ENCODE measurements around the gene CACNA2D3.
"Not testable (repeated sequence)": the region's sequence is repeated elsewhere in the genome, so short reads cannot be mapped to it uniquely, and the experiment has no call there.

CACNA2D3 gene

DNA sequence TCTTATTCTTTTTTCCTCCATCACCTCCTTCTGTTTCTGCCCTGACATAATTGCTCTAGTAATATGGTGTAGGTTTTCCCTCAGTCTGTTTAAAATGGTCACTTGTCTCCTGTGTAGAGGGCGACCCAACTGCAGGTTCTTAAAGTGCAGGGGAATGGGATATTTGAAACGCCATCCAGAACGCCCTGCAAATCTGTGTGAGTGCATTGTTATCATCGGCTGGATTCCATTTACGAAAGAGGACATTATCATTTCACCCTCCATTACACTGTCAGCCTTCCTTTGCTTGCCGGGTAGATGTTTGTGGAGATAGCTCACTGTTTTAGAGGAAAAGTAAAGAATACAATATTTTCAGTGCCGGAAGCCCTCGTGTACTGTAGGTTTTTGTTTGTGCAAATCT lies 451.5 kb downstream of the CACNA2D3 start:
- DNase-seq (ENCODE audit: low read depth in 2 of 2), result no peak

DNA sequence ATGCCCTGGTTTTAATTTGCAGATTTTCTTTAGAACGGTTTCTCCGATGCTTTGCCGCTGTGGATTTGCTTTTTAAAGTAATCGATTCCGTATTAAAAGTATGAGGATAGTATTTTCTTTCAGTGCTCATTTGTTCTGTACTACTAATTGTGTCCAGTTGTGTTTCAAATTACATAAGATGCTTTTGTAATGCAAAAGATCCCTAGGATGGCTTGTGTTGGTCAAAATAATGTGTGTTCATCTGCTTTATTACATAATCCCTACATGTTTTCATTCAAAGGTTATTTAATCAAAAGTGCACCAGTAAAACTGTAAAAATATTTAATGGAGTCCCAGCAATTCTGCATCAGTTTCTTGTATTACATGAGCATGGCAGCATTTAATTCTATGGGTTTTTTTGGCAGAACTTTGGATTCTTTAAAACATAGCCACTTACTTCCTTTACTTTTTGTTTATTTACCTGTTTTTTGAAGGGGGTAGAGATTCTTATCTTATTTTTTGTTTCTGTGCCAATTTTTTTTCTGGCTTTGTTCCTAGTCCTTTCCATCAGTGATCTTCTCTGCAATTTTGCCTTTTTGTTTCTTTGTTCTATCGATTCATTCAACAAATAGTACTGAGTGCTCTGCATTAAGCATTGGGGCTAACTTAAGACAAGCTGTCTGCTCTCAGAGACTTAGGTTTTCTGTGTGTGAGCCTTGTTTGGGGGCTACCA lies 452.7 kb downstream of the CACNA2D3 start:
- DNase-seq (ENCODE audit: low read depth in 2 of 2), result no peak

DNA sequence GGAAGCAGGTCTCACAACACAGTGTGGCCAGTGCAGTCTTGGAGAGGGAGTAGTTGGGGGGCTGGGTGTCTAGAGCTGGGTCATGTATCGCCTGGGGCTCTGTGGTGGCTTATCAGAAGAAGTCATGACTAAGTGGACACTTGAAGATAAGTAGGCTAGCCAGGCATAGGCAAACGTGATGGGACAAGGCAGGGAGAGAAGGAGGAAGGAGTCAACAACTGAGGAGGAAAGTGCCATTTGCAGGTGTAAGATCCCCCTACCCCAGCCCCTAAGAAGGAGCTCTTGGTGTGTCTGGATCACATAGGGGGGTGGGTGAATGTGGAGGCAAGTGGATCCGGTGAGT lies 453.2 kb downstream of the CACNA2D3 start:
- DNase-seq (ENCODE audit: low read depth in 2 of 2), result no peak

DNA sequence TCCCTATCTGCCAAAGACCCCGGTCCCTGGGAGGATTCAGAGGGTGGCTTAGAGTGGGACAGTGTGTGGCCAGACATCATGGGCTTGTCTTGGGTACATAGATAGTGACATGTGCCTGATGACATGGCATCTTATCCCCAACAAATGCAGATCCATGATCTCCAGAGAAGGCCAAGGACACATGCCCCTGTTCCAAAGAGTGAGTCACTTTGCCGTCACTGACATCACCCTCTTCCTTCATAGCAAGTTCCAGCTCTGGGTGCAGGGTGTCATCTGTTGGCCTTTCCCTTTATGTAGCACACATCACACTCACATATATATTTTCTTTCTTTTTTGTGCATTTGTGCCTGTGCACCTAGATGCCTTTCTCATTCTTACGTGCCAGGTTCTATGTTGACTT lies 455.0 kb downstream of the CACNA2D3 start:
- no peak for DNase-seq (ENCODE audit: low read depth in 2 of 2)

DNA sequence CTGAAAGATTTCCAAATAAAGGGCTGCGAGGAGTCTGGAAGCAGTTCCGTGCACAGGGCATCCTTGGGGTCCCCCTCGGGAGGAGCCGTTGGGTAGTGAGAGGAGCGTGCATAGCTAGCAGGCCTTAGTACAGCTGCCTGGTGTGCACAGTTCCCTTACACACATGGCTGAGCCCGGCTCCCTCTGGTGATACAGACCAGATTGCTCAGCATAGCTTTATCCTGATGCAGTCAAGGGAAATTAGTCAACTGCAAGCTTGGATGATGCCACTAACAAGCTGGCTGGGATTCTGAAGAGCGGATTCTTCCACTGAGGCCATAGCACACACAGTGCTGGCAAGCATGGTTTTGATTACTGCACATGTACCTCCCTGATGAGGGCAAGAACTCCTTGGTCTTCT lies 456.1 kb downstream of the CACNA2D3 start:
- no peak for DNase-seq (ENCODE audit: low read depth in 2 of 2)

DNA sequence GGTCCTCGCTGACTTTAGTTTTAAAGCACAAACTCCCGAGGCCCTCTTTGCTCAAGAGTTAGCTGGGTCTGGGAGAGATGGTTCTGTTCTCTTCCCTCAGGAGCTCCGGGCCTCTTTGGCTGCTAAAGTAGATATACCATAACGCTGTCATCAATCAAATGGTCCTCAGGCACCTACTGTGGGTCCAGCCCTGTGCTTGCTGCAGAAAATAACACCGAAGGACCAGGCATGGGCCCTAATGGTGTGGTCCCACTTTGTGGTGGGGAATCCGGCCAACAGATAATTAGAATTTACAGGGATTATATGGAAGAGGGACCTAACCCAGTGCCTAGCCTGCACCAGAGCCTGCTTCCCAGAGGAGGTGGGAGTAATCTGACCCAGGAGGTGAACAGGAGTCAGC lies 458.1 kb downstream of the CACNA2D3 start:
- DNase-seq (ENCODE audit: low read depth in 2 of 2), result no peak

DNA sequence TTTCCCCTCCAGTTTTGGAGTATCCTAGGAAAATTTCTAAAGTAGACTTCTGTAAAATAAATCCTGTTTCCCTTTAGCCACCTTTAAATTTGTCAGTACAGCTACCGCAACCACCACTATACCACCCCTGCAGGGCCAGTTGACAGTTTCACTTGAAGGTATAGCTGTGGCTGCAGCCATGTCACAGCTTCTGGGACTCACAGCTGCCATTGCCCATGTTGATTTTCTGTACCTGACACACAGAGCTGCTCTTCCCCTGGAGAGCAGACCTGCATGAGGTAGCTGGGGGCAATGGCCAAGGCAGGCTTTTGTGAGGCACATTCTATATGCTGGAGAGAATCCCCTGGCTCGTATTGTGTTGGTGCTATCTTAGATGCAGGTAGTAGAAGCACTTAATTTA lies 460.1 kb downstream of the CACNA2D3 start:
- DNase-seq (ENCODE audit: low read depth in 2 of 2), result no peak

DNA sequence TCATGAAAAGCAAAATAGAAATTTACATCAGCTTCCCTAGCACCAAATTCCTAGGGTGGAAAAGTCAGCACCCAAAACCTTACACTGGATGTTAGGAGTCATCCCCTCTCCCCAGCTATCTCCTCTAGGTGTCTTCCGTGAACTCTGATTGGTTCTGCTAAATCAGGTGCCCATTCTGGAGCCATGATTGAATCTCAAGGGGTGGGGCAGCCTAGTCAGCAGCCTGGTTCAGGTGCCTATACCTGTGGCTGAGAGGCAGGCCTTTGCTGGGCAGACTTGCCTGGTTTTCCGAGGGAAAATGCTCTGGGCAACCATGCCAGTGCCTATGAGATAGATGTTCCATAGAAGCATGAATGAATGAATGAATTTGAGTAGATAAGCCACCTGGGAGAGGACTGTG lies 468.8 kb downstream of the CACNA2D3 start:
- no peak for DNase-seq (ENCODE audit: low read depth in 2 of 2)

DNA sequence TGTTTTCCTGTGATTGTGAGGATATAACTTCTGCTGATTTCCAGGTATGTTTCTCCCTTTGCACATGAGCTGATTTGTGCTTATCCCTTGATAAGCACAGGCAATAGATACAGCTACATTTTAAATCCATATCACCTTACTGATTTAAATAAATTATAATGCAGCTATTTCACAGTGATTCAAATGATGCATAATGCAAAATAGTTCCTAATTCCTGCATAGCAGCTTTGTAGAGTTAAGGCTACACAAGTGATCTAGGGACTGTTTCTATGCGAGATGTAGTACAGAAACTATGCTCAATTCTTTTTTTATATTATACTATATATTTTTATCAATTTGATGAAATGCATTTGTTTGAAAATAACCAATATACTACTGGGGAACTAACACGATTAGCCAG lies 471.3 kb downstream of the CACNA2D3 start:
- no peak for DNase-seq (ENCODE audit: low read depth in 2 of 2)

DNA sequence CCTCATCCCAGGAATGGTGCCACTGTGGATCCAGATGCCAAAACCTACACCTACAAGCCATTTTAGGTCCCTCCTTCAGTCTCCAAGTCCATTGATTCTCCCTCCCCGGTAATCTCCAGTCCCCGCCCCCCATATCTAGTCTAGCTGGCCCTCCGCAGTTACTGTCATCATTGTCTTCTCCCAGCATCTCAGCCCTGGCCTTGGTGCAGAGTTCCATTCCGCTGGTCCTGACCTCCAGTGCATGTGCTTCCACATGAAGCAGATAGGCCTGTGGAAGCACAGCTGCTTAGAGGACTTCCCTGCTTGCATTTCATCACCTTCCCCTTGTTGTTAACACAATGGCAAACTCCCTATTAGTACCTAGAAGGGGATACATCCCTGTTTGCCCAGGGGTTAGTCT lies 473.7 kb downstream of the CACNA2D3 start:
- DNase-seq (ENCODE audit: low read depth in 2 of 2), result no peak

DNA sequence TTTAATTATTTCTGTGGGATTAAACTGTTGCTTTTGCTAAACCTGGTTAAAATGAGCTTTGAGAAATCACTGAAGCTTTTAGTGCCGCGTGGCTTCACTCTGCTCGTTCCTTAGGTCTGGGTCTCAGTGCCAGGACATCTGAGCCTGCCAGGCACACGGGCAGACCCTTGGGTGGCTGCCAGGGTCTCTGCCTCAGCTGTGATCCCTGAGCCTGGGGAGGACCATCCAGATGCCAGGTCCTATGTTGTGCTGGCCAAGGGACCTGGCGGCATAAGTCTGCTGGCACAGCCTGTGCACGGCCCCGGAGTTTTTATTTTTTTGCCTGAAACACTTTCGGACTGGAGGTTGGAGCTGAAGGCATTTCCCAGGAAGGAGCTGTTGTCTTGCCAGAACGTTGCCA lies 477.4 kb downstream of the CACNA2D3 start:
- DNase-seq (ENCODE audit: low read depth in 2 of 2), result no peak

DNA sequence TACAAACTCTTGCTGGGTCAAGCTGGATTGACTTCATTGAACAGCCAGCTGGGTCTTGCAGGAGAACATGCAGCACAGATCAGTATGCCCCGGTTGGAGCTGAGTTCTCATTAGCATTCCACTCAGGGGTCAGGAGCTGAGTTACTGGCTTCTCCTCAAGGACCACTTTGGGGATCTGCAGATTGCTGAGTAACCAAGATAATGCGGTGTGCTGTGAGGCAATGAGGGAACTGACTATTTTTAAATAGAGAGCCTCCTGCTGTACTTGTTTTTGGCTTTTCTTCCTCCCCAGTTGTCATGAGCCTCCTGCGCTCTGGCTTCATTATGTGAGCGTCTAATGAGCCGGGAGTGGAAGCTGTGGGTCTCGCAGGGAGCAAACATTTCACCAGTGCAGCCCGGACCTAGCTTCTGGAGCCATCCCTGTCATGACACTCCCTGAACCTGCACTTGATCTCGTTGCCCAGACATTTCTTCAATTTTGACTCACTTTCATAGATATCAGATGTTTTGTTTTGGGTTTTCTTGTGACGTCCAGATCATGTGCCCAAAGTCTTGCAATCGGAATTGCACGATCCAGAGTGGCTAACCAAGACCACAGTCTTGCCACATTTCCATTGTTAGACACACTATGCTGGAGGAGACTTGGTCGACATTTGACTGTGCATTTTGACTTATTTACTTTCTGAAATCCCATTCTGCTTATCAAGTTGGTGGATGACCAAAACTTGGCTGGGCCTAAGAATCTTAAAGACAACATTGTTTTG lies 478.3 kb downstream of the CACNA2D3 start:
- DNase-seq (ENCODE audit: low read depth in 2 of 2), result no peak

DNA sequence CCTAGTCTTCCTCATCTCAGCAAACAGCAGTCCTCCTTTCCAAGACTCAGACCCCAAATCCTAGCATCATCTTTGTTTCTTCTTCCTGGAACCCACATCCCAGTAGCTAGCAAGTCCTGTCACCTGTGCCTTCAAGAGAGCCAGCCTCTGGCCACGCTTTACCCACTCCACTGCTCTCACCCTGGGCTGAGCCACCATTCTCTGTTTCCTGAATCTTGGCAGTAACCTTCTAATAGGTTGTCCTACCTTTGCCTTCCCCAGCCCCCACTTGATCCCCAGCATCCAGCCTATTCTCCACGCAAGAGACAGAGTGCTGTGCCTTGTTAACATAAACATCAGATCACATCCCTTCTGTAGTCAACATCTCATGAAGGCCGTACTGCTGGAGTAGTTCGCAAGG lies 482.1 kb downstream of the CACNA2D3 start:
- no peak for DNase-seq (ENCODE audit: low read depth in 2 of 2)

DNA sequence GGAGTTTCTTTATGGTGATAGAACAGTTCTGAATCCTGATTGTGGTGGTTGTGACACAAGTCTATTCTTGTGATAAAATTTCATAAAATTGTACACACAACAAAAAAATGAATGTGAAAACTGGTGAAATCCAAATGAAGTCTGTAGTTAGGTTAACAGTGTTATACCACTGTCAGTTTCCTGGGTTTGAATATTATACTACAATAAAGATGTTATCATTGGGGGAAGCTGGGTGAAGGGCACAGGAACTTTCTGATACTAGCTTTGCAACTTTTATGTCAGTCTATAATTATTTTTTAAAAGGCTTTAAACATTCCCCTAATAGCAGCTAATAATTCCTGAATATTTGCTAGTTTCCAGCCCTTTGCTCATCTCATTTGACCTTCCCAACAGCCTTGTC lies 485.7 kb downstream of the CACNA2D3 start:
- DNase-seq (ENCODE audit: low read depth in 2 of 2), result no peak

DNA sequence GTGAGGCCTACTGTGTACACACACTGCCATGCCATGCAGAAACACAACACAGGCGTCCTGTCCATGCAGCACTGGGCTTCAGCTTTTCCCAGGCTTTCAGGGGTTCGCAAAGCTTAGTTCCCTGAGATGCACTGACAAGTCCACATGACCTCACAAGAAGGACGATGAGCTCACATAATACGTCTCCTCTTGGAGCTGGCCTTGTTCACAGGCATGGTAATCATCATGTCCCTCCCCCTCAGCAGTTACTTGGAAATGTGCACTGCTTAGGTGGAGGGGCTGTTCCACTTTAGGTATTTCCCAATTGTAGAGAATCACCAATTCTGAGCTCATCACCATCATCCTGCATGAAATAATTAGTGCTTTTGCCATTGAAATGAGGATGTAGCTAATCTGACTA lies 496.7 kb downstream of the CACNA2D3 start:
- no peak for DNase-seq (ENCODE audit: low read depth in 2 of 2)

DNA sequence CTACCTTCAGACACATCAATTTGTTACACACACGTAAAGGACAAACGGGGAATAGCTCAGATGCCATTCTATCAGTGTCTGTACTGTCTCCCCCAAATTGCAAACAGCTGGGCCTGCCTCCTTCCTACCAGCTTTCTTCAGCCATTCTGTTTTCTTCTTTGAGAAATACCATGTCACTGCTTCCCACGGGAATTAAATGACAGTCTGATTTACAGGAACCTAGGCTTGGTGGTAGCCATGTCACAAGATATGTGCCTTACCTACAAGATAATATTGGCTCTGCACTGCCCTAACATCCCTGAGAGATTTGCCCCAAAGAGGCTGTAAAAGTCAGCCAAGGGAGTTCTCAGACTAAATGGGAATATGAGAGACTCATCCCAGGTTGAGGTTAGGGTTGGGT lies 497.2 kb downstream of the CACNA2D3 start:
- DNase-seq (ENCODE audit: low read depth in 2 of 2), result no peak

DNA sequence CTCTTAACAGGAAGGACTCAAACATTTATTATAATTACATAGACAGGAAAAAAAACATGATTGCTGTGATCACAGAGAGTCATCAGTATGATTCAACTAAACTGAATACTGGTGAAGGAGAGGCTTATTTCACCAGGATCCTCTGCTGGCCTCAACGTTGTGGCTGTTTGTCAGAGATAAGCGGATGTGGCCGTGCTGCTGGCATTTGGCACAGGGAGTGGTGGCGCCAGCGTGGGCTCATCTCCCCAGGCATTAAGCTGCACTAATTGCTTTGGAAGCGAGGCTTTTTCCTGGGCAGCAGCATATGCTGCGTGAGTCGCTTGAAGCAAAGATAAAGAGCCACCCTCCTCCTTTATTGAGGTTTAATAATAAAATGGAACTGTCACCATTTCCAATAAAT lies 498.8 kb downstream of the CACNA2D3 start:
- no peak for DNase-seq (ENCODE audit: low read depth in 2 of 2)

DNA sequence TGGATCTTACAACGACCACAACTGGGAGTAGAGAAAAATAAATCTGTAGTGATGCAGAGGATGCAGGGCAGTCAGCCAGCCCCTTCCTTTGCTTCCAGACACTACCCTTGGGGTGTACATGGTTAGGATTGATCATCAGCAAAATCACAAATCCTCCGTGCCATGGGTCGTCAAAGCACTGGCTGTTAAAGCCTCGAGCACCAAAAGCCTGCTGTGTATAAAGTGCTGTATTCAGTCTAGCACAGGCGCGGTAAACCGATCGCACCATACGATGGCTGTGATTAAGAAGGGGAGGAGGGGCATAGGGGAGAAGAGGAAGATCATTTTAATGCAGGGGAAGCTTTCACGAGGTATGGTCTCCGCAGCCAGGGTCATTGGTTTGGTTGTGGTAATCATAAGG lies 500.3 kb downstream of the CACNA2D3 start:
- no peak for DNase-seq (ENCODE audit: low read depth in 2 of 2)

DNA sequence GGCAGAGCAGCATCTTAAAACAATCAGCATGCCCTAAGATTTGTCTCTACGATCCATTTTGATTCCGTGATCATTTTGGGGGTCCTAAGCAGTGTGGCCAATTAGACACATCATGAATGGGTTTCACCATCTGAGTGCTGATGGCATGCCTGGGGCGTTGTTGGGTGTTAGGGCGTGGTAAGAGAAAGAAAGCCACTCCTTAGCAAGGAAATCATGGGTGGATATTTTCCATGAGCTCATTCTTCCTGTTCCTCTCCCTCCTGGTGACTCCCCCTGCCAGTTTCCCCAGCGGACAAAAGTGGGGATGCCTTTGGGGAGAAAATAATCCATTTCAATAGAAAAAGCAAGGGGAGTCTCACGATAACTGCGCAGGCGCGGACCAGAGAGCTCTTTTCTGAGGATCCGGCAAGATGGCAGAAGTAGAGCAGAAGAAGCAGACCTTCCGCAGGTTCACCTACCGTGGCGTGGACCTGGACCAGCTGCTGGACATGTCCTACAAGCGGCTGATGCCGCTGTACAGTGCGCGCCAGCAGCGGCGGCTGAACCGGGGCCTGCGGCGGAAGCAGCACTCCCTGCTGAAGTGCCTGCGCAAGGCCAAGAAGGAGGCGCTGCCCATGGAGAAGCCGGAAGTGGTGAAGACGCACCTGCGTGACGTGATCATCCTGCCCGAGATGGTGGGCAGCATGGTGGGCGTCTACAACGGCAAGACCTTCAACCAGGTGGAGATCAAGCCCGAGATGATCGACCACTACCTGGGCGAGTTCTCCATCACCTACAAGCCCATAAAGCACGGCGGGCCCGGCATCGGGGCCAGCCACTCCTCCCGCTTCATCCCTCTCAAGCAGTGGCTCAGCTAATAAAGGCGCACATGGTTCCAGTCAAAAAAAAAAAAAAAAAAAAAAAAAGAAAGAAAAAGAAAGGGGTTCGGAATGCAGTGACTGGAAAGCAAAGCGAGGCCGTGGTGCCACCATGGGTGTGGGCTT lies 503.7 kb downstream of the CACNA2D3 start:
- no peak for DNase-seq (ENCODE audit: low read depth in 2 of 2)

DNA sequence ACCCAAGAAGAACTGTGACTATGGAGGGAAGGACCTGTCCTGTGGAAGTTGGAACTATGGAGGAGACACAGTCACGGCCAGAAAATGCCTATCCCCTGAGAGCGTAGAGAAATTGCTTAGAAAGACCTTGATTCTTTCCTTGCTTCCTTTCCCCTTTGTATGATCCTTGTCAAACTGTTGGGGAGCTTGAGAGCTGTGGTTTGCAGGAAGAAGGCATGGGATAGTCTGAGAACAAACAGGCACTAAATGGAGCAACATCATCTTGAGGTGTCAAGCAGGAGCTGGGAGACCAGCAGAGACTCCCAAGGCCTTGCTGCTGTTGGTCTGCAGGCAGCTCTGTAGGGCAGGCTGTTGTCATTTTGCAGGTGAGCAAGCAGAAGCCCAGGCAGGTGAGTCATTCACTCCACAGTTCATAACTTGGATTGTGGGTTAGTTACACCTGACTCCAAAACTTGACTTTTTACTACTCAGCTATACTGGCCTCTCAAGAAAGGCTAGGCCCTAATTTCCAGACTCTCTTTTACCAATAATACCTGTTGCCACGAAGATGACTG lies 506.6 kb downstream of the CACNA2D3 start:
- DNase-seq (ENCODE audit: low read depth in 2 of 2), result no peak

DNA sequence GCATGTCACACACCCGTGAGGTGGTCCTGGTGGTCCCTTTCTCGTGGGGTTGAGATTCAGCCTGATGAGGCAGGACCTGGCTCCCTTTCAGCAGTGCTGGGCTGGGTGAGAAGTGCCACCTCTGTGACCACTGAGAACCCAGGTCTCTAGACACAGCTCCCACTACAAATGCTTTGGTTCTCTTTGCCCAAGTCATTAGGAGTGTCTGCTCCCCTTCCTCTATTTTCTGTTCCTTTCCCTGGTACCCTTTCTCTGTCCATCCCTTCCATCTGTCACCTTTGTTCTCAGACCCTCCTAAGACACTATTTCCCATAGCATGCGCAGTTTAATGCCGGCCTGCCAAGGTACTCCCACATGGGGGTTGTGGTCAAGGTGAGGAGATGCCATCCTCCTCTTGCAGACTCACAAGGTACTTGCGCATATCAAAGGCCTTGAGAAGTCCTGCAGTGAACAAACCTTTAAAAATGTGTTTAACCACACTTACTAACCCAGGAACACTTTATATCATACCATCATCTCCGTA lies 507.8 kb downstream of the CACNA2D3 start:
- DNase-seq (ENCODE audit: low read depth in 2 of 2), result no peak

DNA sequence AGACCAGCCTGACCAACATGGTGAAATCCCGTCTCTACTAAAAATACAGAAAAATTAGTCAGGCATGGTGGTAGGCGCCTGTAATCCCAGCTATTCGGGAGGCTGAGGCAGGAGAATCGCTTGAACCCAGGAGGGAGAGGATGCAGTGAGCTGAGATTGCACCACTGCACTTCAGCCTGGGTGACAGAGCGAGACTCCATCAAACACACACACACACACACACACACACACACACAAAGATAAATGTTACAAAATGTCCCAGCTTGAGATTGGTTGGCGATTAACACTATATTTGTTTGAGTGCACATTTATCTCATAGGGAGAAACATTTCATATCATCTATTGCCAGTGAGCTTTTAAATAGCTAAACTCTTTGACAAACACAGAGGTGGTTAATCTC lies 508.6 kb downstream of the CACNA2D3 start:
- DNase-seq (ENCODE audit: low read depth in 2 of 2), result not testable (repeated sequence)
